HEK293 (cell line): Measurements from ENCODE around the gene ADH6.

Experiments used
- CTCF ChIA-PET: fragments of 350-600 bp; formaldehyde crosslinking; extraction: SDS; loops from one replicate; lab custom pipeline; 2021; ENCODE audit warnings: antibody characterized with exemption; lab: Yijun Ruan, JAX
- POLR2A ChIA-PET: fragments of 300-600 bp; formaldehyde crosslinking; extraction: SDS; loops from one replicate; lab custom pipeline; 2020; ENCODE audit warnings: antibody characterized with exemption, inconsistent platforms; lab: Yijun Ruan, JAX
- H3K27ac ChIP-seq: fragments of 200-500 bp; sonication (Bioruptor generic); 2 replicates; pipeline ENCODE4 v1.5.1; 2014; ENCODE audit warnings: low read depth, low read length, control low read depth, inconsistent platforms; ENCODE audit errors: extremely low read depth
- H3K36me3 ChIP-seq, 2 experiments: fragments of 200-500 bp in 1 of 2; sonication (Bioruptor generic) in 1 of 2; 1 replicate in 1 of 2; 2 replicates in 1 of 2; pipeline ENCODE4 v1.5.1; 2014 to 2017; ENCODE audit warnings: inconsistent platforms in 2 of 2, low read length in 2 of 2; ENCODE audit not compliant: control insufficient read depth in 2 of 2, insufficient read depth in 1 of 2
- H3K4me1 ChIP-seq: fragments of 200-500 bp; sonication (Bioruptor generic); 2 replicates; pipeline ENCODE4 v1.5.1; 2014; ENCODE audit warnings: mild to moderate bottlenecking, low read length, inconsistent platforms; ENCODE audit not compliant: control insufficient read depth, insufficient read depth
- H3K4me3 ChIP-seq: 2 replicates; pipeline ENCODE4 v1.5.1; 2011; ENCODE audit warnings: low read depth, mild to moderate bottlenecking, control low read depth, low read length, moderate library complexity
- H3K9me3 ChIP-seq: fragments of 200-500 bp; sonication (Bioruptor generic); 2 replicates; pipeline ENCODE4 v1.5.1; 2014; ENCODE audit warnings: low read depth, low read length, inconsistent platforms; ENCODE audit not compliant: control insufficient read depth, insufficient read depth
- BCL11A ChIP-seq: fragments of 450-650 bp; formaldehyde crosslinking; IDR thresholded peaks from 2 replicates; pipeline ENCODE4 v1.5.1; 2016; ENCODE audit warnings: low read depth, missing biosample characterization, missing genetic modification characterization
- HOXC10 ChIP-seq: sonication (generic); formaldehyde crosslinking; IDR thresholded peaks from 2 replicates; pipeline ENCODE4 v1.8.1; 2023; ENCODE audit warnings: mild to moderate bottlenecking, missing genetic modification reagents
- YY1 ChIP-seq: fragments of 450-650 bp; formaldehyde crosslinking; IDR thresholded peaks from 2 replicates; pipeline ENCODE4 v1.5.1; 2018; ENCODE audit warnings: missing biosample characterization, missing genetic modification characterization
- ZBTB49 ChIP-seq: fragments of 450-650 bp; formaldehyde crosslinking; IDR thresholded peaks from 2 replicates; pipeline ENCODE4 v1.5.1; 2016; ENCODE audit warnings: missing biosample characterization, missing genetic modification characterization, low read depth
- ZNF18 ChIP-seq: fragments of 450-650 bp; formaldehyde crosslinking; IDR thresholded peaks from 2 replicates; pipeline ENCODE4 v1.5.1; 2016; ENCODE audit warnings: missing biosample characterization, missing genetic modification characterization
- ZNF214 ChIP-seq: fragments of 450-650 bp; formaldehyde crosslinking; IDR thresholded peaks from 2 replicates; pipeline ENCODE4 v1.5.1; 2017; ENCODE audit warnings: missing biosample characterization, mild to moderate bottlenecking, missing genetic modification characterization, borderline replicate concordance
- ZNF324 ChIP-seq: fragments of 450-650 bp; formaldehyde crosslinking; IDR thresholded peaks from 2 replicates; pipeline ENCODE4 v1.5.1; 2016; ENCODE audit warnings: missing biosample characterization, missing genetic modification characterization
- ZNF350 ChIP-seq: fragments of 450-650 bp; formaldehyde crosslinking; IDR thresholded peaks from 2 replicates; pipeline ENCODE4 v1.5.0; 2017; ENCODE audit warnings: missing biosample characterization, mild to moderate bottlenecking, missing genetic modification characterization
- ZNF366 ChIP-seq: fragments of 450-650 bp; formaldehyde crosslinking; conservative IDR thresholded peaks from 2 replicates; pipeline ENCODE4 v1.5.1; 2016; ENCODE audit warnings: missing biosample characterization, missing genetic modification characterization
- ZNF510 ChIP-seq: fragments of 450-650 bp; formaldehyde crosslinking; IDR thresholded peaks from 2 replicates; pipeline ENCODE4 v1.5.1; 2018; ENCODE audit warnings: mild to moderate bottlenecking, missing genetic modification characterization, missing biosample characterization; ENCODE audit not compliant: insufficient replicate concordance
- ZNF513 ChIP-seq: fragments of 450-650 bp; IDR thresholded peaks from 2 replicates; pipeline ENCODE4 v1.5.1; 2018; ENCODE audit warnings: missing biosample characterization, missing genetic modification characterization
- ZNF521 ChIP-seq: fragments of 450-650 bp; formaldehyde crosslinking; IDR thresholded peaks from 2 replicates; pipeline ENCODE4 v1.5.1; 2017; ENCODE audit warnings: missing biosample characterization, mild to moderate bottlenecking, missing genetic modification characterization
- ZNF544 ChIP-seq: fragments of 450-650 bp; formaldehyde crosslinking; IDR thresholded peaks from 2 replicates; pipeline ENCODE4 v1.5.0; 2017; ENCODE audit warnings: missing biosample characterization, missing genetic modification characterization
- ZNF629 ChIP-seq: fragments of 450-650 bp; formaldehyde crosslinking; IDR thresholded peaks from 2 replicates; pipeline ENCODE4 v1.5.1; 2017; ENCODE audit warnings: missing biosample characterization, missing genetic modification characterization
- ZNF639 ChIP-seq: fragments of 450-650 bp; formaldehyde crosslinking; IDR thresholded peaks from 2 replicates; pipeline ENCODE4 v1.5.1; 2016; ENCODE audit warnings: missing biosample characterization, missing genetic modification characterization
- ZNF654 ChIP-seq: fragments of 450-650 bp; formaldehyde crosslinking; IDR thresholded peaks from 2 replicates; pipeline ENCODE4 v1.5.1; 2016; ENCODE audit warnings: low read depth, missing biosample characterization, missing genetic modification characterization
- ZNF837 ChIP-seq: fragments of 450-650 bp; formaldehyde crosslinking; IDR thresholded peaks from 2 replicates; pipeline ENCODE4 v1.5.1; 2016; ENCODE audit warnings: missing biosample characterization, missing genetic modification characterization

ADH6 gene

GRCh38 chr4:99205153-99205979, 13.7 kb downstream of the ADH6 start:
- no peak for TF ChIP-seq ZNF544 (tag by site-specific recombination)
- no peak for TF ChIP-seq ZNF214 (tag by site-specific recombination)
- TF ChIP-seq ZNF18: no peak
- no peak for TF ChIP-seq ZNF510
- no peak for TF ChIP-seq ZNF513 (tag by site-specific recombination)
- TF ChIP-seq ZNF837 (tag by site-specific recombination): no peak
- no peak for TF ChIP-seq HOXC10 (CRISPR knock-in tag)
- no peak for TF ChIP-seq ZNF366 (tag by site-specific recombination)
- TF ChIP-seq ZBTB49: no peak
- no peak for TF ChIP-seq ZNF639
- no peak for TF ChIP-seq YY1 (tag by site-specific recombination)
- no peak for TF ChIP-seq ZNF350 (tag by site-specific recombination)
- TF ChIP-seq ZNF521 (tag by site-specific recombination): no peak
- no peak for TF ChIP-seq ZNF629
- TF ChIP-seq BCL11A: no peak
- ChIA-PET POLR2A (no interaction called here), CTCF (no interaction called here)
- H3K4me3 ChIP-seq: no peak overlapping the region
- H3K4me1 ChIP-seq: no peaks in the 10 kb centered on the region
- H3K27ac ChIP-seq: no peak overlapping the region
- no peaks in the 10 kb centered on the region for H3K9me3 ChIP-seq
- no peaks in the 10 kb centered on the region for H3K36me3 ChIP-seq

GRCh38 chr4:99202536-99202935, 16.5 kb downstream of the ADH6 start:
- TF ChIP-seq ZNF654: no peak
- TF ChIP-seq ZNF324 (tag by site-specific recombination): no peak
- CTCF ChIA-PET: no interaction called here
- no peak overlapping the region for H3K4me3 ChIP-seq
- no peaks in the 10 kb centered on the region for H3K9me3 ChIP-seq
- no peak overlapping the region for H3K27ac ChIP-seq
- POLR2A ChIA-PET: no interaction called here
- H3K36me3 ChIP-seq: no peaks in the 10 kb centered on the region
- H3K4me1 ChIP-seq: no peaks in the 10 kb centered on the region
